ENCODE results near the gene SLAIN2.

The SLAIN2 gene

GRCh38 chr4:48388525-48389154, 47.3 kb downstream of the SLAIN2 start:
- no peak overlapping the region for H3K27ac ChIP-seq
- TF ChIP-seq CTCF (conservative IDR thresholded peaks at IDR 0.05) = no peak
- no peak for TF ChIP-seq ZFX (IDR thresholded peaks at IDR 0.05)

- no peak overlapping the region for H3K27ac ChIP-seq
- TF ChIP-seq CTCF (conservative IDR thresholded peaks at IDR 0.05) (no peak), ZFX (IDR thresholded peaks at IDR 0.05) (no peak)
Measured at GRCh38 chr4:48396043-48396442, 54.7 kb downstream of the SLAIN2 start.

- H3K27ac ChIP-seq = no peak overlapping the region
- TF ChIP-seq ZFX (IDR thresholded peaks at IDR 0.05) (no peak), CTCF (conservative IDR thresholded peaks at IDR 0.05) (no peak)
Measured at GRCh38 chr4:48400416-48400815, 59.1 kb downstream of the SLAIN2 start.

GRCh38 chr4:48403358-48403757, 62.0 kb downstream of the SLAIN2 start:
- no peak overlapping the region for H3K27ac ChIP-seq
- TF ChIP-seq CTCF (conservative IDR thresholded peaks at IDR 0.05) = no peak
- TF ChIP-seq ZFX (IDR thresholded peaks at IDR 0.05) = no peak

GRCh38 chr4:48403779-48404178, 62.5 kb downstream of the SLAIN2 start:
- no peak for TF ChIP-seq CTCF (conservative IDR thresholded peaks at IDR 0.05)

GRCh38 chr4:48405924-48406323, 64.6 kb downstream of the SLAIN2 start:
- no peak overlapping the region for H3K27ac ChIP-seq
- TF ChIP-seq CTCF (conservative IDR thresholded peaks at IDR 0.05) (no peak), ZFX (IDR thresholded peaks at IDR 0.05) (no peak)

More at GRCh38 chr4:48403779-48404178, 62.5 kb downstream of the SLAIN2 start:
- H3K27ac ChIP-seq = no peak overlapping the region

- TF ChIP-seq CTCF (conservative IDR thresholded peaks at IDR 0.05) = no peak
- TF ChIP-seq ZFX (IDR thresholded peaks at IDR 0.05) = no peak
- H3K27ac ChIP-seq = no peak overlapping the region
Measured at GRCh38 chr4:48409203-48409602, 67.9 kb downstream of the SLAIN2 start.
